GM18520 (cell line): ENCODE results near the gene GPR119.
"Not testable (repeated sequence)": the region's sequence is repeated elsewhere in the genome, so short reads cannot be mapped to it uniquely, and the experiment has no call there.

Experiments used
- ATAC-seq: cut with Tn5 transposase; IDR thresholded peaks from one replicate; pipeline ENCODE4 v1.9.1; 2021; ENCODE audit not compliant: unreplicated experiment

The GPR119 gene

DNA sequence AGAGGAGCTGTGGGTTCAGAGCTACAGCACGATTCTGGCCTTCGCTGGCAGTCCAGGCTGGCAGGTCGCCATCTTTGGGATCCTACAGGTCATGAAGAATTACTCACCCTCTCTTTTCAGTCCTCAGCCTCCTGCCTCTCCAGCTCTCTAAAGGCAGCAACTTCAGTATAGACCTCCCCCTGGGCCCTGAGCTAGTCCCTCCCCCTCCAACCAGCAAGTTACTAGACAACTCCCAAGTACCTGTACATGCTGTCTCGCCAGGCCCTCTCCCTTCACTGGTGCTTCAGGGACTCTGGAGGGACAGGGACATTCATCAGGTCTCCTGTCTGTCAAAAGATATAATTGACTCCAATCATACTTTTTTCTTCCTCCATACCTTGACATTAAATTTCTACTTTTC is at the start of gene GPR119:
GPR119 (minus strand) TSS at position 155 of the 400 bp plus-strand sequence. CDS start 227 bp downstream, outside the sequence.
- no peak for ATAC-seq

GRCh38 chrX:130429236-130429635 is 43.8 kb upstream of the GPR119 start:
- not testable (repeated sequence) for ATAC-seq

- ATAC-seq = no peak
Observed at GRCh38 chrX:130426531-130426930, 41.1 kb upstream of the GPR119 start.

DNA sequence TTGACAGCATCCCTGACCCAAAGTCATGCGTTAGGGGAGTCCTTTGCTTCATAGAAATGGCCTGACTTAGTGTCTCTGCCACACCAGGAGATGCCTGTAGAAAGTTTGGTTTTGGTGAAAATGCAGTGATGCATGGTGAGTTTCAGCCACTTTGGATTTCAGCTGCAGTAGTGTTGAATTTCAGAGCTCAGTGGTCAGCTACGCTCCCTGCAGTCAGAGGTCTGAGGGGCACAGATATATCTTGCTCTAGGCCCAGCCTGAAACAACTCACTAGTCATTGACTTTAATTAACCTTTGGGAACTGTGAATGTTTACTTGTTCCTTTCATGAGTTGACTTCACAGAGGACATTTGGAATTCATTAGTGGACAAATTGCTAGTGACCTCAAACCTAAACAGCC is 33.8 kb upstream of the GPR119 start:
- ATAC-seq = no peak

DNA sequence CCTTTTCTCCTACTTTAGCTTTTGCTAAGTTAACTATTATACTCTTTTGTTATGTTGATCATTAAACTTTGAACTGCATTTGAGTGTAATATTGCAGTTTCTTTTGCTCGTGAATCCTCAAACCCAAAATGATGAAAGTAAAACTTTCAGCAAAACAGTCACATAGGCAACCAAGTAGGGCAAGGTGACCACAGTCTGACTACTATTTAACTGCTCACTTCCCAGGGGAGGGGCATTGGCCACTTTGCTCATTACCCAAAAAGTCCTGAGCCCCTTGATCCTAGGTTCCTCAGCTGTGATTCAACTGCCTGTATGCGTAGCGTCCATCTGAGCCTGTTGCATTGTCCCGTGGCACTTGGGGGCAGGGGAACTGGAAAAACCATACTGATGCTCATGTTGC is 33.3 kb upstream of the GPR119 start:
- ATAC-seq = no peak

- ATAC-seq = no peak
Observed at GRCh38 chrX:130418066-130418465, 32.6 kb upstream of the GPR119 start.

- no peak for ATAC-seq
Observed at GRCh38 chrX:130416785-130417184, 31.3 kb upstream of the GPR119 start.

DNA sequence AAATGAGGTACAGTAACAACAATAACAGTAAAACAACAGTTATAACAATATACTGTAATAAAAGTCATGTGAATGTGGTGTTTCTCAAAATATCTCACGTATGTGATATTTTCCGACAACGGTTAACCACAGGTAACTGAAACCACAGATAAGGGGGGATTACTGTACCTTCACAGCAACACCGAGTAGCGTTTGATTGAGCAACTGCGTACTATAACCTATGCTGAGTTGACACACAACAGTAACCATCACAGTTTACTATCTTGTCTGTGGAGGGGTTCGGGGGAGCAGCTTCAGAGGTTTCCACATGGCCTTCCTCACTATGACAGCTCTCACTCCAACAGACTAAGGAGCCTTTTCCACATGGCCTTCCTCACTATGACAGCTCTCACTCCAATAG is 29.7 kb upstream of the GPR119 start:
- ATAC-seq = no peak

DNA sequence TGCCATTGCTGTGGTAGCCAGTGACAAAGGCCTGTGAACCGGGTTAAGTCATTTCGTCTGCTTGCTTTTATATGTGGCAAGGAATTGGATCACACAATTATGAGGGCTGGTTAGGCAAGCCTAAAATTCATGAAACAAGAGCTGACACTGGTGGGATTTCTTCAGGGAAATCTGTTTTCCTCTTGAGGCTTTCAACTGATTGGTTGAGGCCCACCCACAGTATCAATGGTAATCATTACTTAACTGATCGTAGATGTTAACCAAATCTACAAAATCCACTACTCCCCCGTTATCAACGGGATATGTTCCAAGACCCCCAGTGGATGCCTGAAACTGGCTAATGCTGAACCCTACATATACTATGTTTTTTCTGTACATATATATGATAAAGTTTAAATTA is 29.3 kb upstream of the GPR119 start:
- no peak for ATAC-seq

DNA sequence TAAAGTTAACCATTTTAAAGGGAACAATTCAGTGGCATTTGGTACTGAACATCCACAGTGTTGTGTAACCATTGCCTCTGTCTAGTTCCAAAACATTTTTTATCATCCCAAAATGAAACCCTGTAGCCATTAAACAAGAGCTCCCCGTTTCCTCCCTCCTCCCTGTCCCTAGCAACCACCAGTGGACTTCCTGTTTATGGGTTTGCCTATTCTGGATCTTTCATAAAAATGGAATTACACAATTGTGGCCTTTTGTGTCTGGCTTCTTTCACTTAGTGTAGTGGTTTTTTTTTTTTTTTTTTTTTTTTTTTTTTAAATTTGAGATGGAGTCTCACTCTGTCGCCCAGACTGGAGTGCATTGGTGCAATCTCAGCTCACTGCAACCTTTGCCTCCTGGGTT is 27.9 kb upstream of the GPR119 start:
- no peak for ATAC-seq

GRCh38 chrX:130402208-130402684 is 16.8 kb upstream of the GPR119 start:
- ATAC-seq = no peak

DNA sequence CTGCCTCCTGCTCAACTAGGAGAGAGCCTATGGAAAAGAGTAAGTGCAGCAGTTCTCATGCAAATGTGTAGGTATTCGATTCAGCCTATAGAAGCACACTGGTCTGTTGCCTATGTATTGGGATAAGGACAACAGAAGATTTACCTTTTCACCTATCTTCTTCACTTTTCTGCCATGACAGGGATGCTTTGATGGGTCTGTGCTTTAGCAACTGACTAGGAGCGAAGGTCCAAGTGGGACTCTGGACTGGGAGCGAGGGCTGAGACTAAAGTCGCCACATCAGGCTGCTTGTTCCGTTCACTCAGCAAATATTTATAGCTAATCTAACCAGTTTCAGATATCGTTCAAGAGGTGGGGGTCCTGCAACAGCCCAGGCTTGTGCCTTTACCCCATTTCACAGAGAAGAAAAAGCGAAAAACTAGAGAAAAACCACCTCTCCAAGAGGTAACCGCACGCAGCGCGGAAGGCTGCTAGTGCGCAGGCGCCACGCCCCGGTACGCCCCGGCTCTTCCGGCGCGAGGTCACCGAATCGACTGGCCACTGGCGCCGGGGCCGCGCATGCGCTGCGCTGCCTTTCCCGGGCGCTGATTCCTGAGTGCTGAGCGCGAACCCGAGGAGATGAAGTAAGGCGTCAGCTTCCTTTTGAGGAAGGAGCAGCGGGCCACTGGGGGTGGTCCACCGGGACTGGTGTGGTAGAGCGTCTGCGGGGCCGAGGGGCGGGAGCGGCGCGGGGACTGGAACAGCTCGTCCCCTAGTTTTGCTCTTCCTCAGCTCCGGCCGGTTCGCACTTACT is 16.1 kb upstream of the GPR119 start, which contains the start of gene RBMX2:
RBMX2 (plus strand) TSS at position 573 of the 793 bp plus-strand sequence; CDS start at position 619, 46 bp downstream.
- peak; percentile 92 for ATAC-seq

DNA sequence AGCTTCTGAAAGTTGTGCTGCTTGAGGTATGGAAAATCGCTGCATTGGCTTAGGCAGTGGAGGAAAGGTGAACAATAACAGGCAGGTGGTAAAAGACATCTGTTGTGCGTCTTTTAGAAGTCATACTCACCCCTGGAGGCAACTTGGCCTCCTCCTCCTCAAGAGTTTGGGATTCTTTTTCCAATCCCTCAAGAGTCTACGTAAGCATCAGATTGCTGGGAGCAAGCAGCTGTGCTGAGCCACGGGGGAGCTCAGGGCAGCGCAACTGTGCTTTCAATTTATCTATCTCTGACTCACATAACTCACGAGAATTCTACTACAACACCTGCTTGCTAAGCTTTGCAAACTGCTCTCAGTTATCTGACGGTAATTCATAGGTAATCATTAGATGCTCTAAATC is 9.9 kb upstream of the GPR119 start:
- ATAC-seq = no peak

DNA sequence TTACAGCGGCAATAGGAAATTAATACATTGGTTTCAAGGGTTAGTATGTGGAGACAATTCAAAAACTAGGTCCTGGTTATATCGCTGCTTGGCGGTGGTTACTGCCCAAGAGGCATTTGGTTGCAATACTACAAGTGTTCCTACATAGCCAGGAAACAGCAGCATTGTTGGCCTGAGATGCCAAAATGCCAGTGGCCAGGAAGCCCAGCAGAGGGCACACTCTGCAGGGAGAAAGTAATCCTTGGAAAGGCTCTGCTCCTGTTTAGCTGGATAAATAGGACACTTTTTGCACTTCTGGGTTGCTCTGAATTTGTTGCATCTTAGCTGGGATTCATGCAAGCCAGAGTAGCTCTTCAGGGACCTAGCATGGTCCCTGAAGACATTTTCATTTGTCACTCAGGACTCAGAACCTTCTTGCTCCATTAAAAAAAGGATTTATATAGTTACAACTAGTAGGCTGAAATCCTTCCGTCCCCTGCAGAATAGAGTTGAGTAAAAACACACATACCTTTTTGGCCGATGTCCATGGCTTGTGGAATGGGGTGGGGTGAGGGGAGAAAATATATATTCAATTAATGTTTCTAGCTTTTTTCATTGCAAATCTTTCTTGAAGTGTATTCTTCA is 8.1 kb upstream of the GPR119 start:
- ATAC-seq = no peak

- ATAC-seq = no peak
Observed at GRCh38 chrX:130386408-130386808, 934 bp upstream of the GPR119 start.

DNA sequence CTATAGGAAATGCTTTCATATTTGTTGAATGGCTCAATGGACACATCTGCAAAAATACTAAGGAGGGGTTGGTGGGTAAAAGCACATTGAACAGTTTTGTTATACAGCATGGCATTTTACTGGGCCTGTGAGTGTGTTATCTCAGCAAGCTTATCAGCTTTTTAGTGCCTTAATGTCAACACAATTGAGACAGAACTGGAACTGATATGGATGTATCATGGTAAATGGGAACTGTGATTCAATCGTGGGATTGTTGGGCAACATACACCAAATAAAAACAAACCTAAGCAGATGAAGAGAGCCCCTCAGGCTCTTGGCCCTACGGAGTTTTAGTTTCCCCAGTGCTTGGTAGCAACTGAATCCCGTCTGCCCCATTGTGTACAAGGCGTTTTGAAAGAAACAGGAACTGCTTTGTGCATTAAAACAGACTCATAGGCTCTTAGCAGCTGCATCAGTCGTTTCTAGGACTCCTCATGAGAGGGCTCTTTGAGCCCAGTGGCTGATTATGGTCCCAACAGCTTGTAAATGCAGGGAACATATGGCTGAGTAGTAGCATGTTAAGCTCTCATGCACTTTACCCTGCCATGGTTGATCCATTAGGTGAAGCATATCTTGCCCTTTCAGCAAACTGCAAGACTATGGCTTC is 7.3 kb downstream of the GPR119 start:
- no peak for ATAC-seq

GRCh38 chrX:130376077-130376476 is 9.4 kb downstream of the GPR119 start:
- ATAC-seq = no peak

GRCh38 chrX:130352050-130352449 is 33.4 kb downstream of the GPR119 start:
- ATAC-seq = not testable (repeated sequence)

- ATAC-seq = no peak
Observed at GRCh38 chrX:130351567-130351966, 33.9 kb downstream of the GPR119 start.

DNA sequence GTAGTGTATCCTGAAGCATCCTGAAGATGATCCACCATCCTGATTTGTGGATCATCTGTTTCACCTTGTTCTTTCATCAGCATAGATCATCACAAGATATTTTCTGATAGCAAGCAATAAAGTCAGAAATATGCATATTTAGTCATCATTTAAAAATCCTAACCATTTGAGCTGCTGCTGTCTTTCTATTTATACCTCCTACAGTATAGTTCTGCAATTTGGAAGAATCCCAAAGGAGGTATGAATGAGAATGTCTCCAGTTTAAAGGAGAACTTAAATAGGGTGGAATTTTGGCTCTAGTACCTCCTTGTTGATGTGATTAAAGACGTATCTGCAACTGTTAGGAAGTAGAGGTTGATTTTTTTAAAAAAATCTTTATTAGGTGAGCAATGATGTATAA is 38.2 kb downstream of the GPR119 start:
- ATAC-seq = no peak

- ATAC-seq = no peak
Observed at GRCh38 chrX:130343411-130343810, 42.1 kb downstream of the GPR119 start.

- no peak for ATAC-seq
Observed at GRCh38 chrX:130340271-130340670, 45.2 kb downstream of the GPR119 start.
